Measurements from ENCODE around the gene SLC12A9.

GRCh38 chr7:100879685-100880261 lies 27.3 kb downstream of the SLC12A9 start:
- no peak for TF ChIP-seq GATA2 (IDR thresholded peaks at IDR 0.05; ENCODE audit: low read depth, low read length)
- no peak for TF ChIP-seq GATA3 (IDR thresholded peaks at IDR 0.05; ENCODE audit: low read depth, low read length)

Data from SH-SY5Y (cell line).